ENCODE data around the gene FCRL5.

The FCRL5 gene

GRCh38 chr1:157551694-157552693 is at the start of gene FCRL5:
Gene FCRL5, minus strand, starts transcription at chr1:157552515. Its CDS starts 153 bp downstream, at chr1:157552362.
- POLR2A ChIA-PET, result no interaction called here
- no peak for DNase-seq (ENCODE audit: extremely low spot score)
- CTCF ChIA-PET, result no interaction called here
- TF ChIP-seq FOXK2 (IDR thresholded peaks at IDR 0.05), result no peak
- no peak for TF ChIP-seq HDGF (IDR thresholded peaks at IDR 0.05; ENCODE audit: borderline replicate concordance)
- TF ChIP-seq SUZ12 (IDR thresholded peaks at IDR 0.05), result no peak

- TF ChIP-seq SUZ12 (IDR thresholded peaks at IDR 0.05) (no peak), BHLHE40 (IDR thresholded peaks at IDR 0.05; ENCODE audit: borderline replicate concordance) (no peak), LEF1 (IDR thresholded peaks at IDR 0.05; ENCODE audit: borderline replicate concordance) (no peak), ELF4 (IDR thresholded peaks at IDR 0.05) (no peak), HDGF (IDR thresholded peaks at IDR 0.05; ENCODE audit: borderline replicate concordance) (no peak), CTBP1 (IDR thresholded peaks at IDR 0.05; ENCODE audit: borderline replicate concordance) (no peak), PKNOX1 (IDR thresholded peaks at IDR 0.05) (no peak), ARNT (IDR thresholded peaks at IDR 0.05) (no peak), TARDBP (IDR thresholded peaks at IDR 0.05) (no peak), SP1 (IDR thresholded peaks at IDR 0.05) (no peak), FOXM1 (IDR thresholded peaks at IDR 0.05; ENCODE audit: borderline replicate concordance) (no peak), FOXK2 (IDR thresholded peaks at IDR 0.05) (no peak), NFRKB (IDR thresholded peaks at IDR 0.05) (no peak), L3MBTL2 (conservative IDR thresholded peaks at IDR 0.05) (no peak), ZNF384 (IDR thresholded peaks at IDR 0.05) (no peak), FOXA1 (IDR thresholded peaks at IDR 0.05) (no peak)
- ChIA-PET CTCF (no interaction called here), POLR2A (no interaction called here)
- DNase-seq (ENCODE audit: extremely low spot score), result no peak
Observed at GRCh38 chr1:157600236-157600635, 47.9 kb upstream of the FCRL5 start.

GRCh38 chr1:157597959-157598667 is 45.8 kb upstream of the FCRL5 start, which contains the start of gene FCRL4:
Gene FCRL4, minus strand, starts transcription at chr1:157598085. Its CDS starts 141 bp downstream, at chr1:157597944.
- TF ChIP-seq BHLHE40 (IDR thresholded peaks at IDR 0.05; ENCODE audit: borderline replicate concordance) (no peak), L3MBTL2 (conservative IDR thresholded peaks at IDR 0.05) (no peak), CTBP1 (IDR thresholded peaks at IDR 0.05; ENCODE audit: borderline replicate concordance) (no peak), SUZ12 (IDR thresholded peaks at IDR 0.05) (no peak), FOXA1 (IDR thresholded peaks at IDR 0.05) (no peak), ELF4 (IDR thresholded peaks at IDR 0.05) (no peak), FOXM1 (IDR thresholded peaks at IDR 0.05; ENCODE audit: borderline replicate concordance) (no peak)
- no peak for DNase-seq (ENCODE audit: extremely low spot score)
- CTCF ChIA-PET, result no interaction called here
- POLR2A ChIA-PET, result no interaction called here

- TF ChIP-seq CTBP1 (IDR thresholded peaks at IDR 0.05; ENCODE audit: borderline replicate concordance) (no peak), ELF4 (IDR thresholded peaks at IDR 0.05) (no peak), LEF1 (IDR thresholded peaks at IDR 0.05; ENCODE audit: borderline replicate concordance) (no peak)
- POLR2A ChIA-PET, result no interaction called here
- no peak for DNase-seq (ENCODE audit: extremely low spot score)
- CTCF ChIA-PET, result interaction anchor here (2.3 kb wide), 1 partner anchor 16 kb away, joined by 8 read pairs; no protein-coding TSS in a partner anchor
Observed at GRCh38 chr1:157596384-157596783, 44.1 kb upstream of the FCRL5 start.

- ChIA-PET CTCF (interaction anchor here (2.3 kb wide), 1 partner anchor 15 kb away, joined by 8 read pairs; no protein-coding TSS in a partner anchor), POLR2A (no interaction called here)
- no peak for TF ChIP-seq HDGF (IDR thresholded peaks at IDR 0.05; ENCODE audit: borderline replicate concordance)
- TF ChIP-seq CTBP1 (IDR thresholded peaks at IDR 0.05; ENCODE audit: borderline replicate concordance), result no peak
- DNase-seq (ENCODE audit: extremely low spot score), result no peak
Observed at GRCh38 chr1:157595356-157595755, 43.0 kb upstream of the FCRL5 start.

- ChIA-PET POLR2A (no interaction called here), CTCF (interaction anchor here (0.5 kb wide), 1 partner anchor 510 kb away, joined by 3 read pairs; no protein-coding TSS in a partner anchor)
- DNase-seq (ENCODE audit: extremely low spot score), result no peak
- TF ChIP-seq TARDBP (IDR thresholded peaks at IDR 0.05), result no peak
- no peak for TF ChIP-seq BHLHE40 (IDR thresholded peaks at IDR 0.05; ENCODE audit: borderline replicate concordance)
Observed at GRCh38 chr1:157585984-157586383, 33.7 kb upstream of the FCRL5 start.

- DNase-seq (ENCODE audit: extremely low spot score), result no peak
- ChIA-PET CTCF (no interaction called here), POLR2A (no interaction called here)
- no peak for TF ChIP-seq FOXA1 (IDR thresholded peaks at IDR 0.05)
- TF ChIP-seq ZNF384 (IDR thresholded peaks at IDR 0.05), result no peak
- no peak for TF ChIP-seq BHLHE40 (IDR thresholded peaks at IDR 0.05; ENCODE audit: borderline replicate concordance)
- TF ChIP-seq FOXK2 (IDR thresholded peaks at IDR 0.05), result no peak
- no peak for TF ChIP-seq PKNOX1 (IDR thresholded peaks at IDR 0.05)
- TF ChIP-seq FOXM1 (IDR thresholded peaks at IDR 0.05; ENCODE audit: borderline replicate concordance), result no peak
- no peak for TF ChIP-seq LEF1 (IDR thresholded peaks at IDR 0.05; ENCODE audit: borderline replicate concordance)
- no peak for TF ChIP-seq ELF4 (IDR thresholded peaks at IDR 0.05)
- TF ChIP-seq TARDBP (IDR thresholded peaks at IDR 0.05), result no peak
- no peak for TF ChIP-seq SUZ12 (IDR thresholded peaks at IDR 0.05)
Observed at GRCh38 chr1:157584503-157584902, 32.2 kb upstream of the FCRL5 start.

Measured in HEK293T (cell line).